A204.1 (cell line): ENCODE data around the gene ZBTB1.

Experiments
- FAIRE-seq: peaks from 2 replicates; lab custom pipeline; 2012; peaks lifted over from hg19 to GRCh38; lab: Jason Lieb, UNC

Gene ZBTB1

GRCh38 chr14:64504310-64504896, at the start of gene ZBTB1:
TSS of gene ZBTB1 (plus strand) at chr14:64504770. CDS start at chr14:64521505, 16,735 bp downstream.
- no peak for FAIRE-seq

- no peak for FAIRE-seq
Observed at GRCh38 chr14:64459405-64460136, 45.0 kb upstream of the ZBTB1 start.

DNA sequence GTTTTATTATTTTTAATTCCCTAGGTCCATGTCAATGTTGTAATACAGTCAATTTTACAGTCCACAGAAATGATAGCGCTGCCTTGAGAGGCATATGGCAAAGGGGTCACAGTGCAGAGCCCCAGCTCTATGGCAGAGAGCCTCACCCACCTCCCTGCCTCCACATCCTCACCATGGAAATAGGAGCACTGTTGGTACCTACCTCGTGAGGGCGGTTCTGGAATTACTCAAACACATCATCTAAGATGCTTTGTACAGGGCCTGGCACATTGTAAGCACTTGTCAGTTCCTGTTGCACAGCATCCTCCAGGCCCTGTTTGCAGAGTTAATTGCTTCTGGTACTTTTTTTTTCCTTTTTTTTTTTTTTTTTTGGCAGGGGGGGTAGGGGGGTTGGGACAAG, 43.3 kb upstream of the ZBTB1 start:
- no peak for FAIRE-seq

- FAIRE-seq: no peak
Observed at GRCh38 chr14:64463195-64463594, 41.4 kb upstream of the ZBTB1 start.

DNA sequence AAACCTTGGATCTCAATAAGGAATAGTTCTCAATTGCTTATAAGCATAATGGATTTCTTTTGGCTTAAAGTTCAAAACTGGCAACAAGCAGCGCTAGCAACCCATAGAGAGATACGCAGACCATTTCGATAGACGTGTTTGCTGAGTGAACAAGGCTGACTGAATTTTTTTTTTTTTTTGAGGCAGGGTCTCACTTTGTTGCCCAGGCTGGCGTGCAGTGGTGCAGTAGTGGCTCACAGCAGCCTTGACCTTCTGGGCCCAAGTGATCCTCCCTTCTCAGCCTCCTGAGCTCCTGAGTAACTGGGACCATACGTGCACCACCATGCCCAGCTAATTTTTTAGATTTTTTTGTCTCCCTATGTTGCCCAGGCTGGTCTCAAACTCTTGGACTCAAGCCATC, 40.7 kb upstream of the ZBTB1 start:
- no peak for FAIRE-seq

- no peak for FAIRE-seq
Observed at GRCh38 chr14:64464651-64465050, 39.9 kb upstream of the ZBTB1 start.

- no peak for FAIRE-seq
Observed at GRCh38 chr14:64465191-64465822, 39.3 kb upstream of the ZBTB1 start, which contains the start of gene AKAP5. TSS of gene AKAP5 (plus strand) at chr14:64465499. CDS start at chr14:64468395, 2,896 bp downstream.

DNA sequence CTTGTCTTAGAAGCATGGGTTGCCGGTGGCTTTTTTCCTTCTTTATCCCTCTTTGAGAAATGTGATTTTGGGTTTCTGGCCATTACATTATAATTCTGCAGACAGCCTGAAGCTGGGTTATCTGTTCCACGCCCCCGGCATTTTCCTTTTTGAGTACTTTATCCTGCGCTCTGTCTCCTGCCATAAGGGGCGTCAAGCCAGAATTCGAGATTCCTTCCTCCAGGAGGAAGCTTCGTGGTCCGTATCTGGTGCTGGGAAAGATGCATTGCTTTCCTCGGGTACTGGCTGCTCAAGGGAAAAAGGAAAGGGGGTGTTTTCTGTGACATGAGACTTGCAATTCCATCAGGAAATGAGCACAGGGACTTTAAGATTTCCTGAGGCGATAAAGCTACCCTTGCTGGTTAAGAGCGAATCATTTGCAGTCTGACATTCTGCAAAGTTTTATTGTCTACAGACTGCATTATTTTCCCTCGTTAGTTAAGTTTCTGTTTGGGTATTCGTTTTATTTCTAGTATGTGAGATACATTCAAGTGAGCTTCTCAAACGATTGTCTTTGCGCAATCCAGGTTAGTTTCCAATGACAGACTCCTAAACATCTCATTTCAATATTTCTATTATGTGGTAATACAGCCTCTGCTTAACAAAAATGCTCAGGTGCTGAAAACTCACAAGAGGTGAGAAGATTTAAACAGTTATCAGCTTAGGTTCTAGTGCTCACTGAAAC, 38.6 kb upstream of the ZBTB1 start:
- no peak for FAIRE-seq

- no peak for FAIRE-seq
Observed at GRCh38 chr14:64467101-64467500, 37.5 kb upstream of the ZBTB1 start.

- no peak for FAIRE-seq
Observed at GRCh38 chr14:64467566-64467965, 37.0 kb upstream of the ZBTB1 start.

- FAIRE-seq: no peak
Observed at GRCh38 chr14:64468451-64468850, 36.1 kb upstream of the ZBTB1 start.

DNA sequence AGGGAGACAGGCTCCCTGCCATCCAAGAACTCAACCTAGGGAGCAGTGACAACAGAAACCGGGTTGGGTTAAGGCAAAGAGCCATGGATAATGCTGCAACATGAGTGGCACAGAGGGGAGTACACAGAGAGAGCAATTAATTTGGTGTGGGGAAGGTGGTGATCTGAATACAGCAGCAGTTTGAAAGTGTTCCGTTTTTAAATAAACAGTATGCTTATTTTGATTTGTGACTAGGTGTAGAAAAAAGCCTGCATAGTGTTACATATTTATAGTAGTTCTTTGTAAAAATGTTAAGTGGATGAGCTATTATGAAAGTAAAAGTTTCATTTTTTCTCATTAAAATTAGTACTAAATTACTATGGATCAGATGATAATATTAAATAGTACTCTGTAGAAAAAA, 30.5 kb upstream of the ZBTB1 start:
- FAIRE-seq: peak; percentile 54

GRCh38 chr14:64474698-64475097, 29.9 kb upstream of the ZBTB1 start:
- no peak for FAIRE-seq

- no peak for FAIRE-seq
Observed at GRCh38 chr14:64475585-64476273, 28.8 kb upstream of the ZBTB1 start.

GRCh38 chr14:64476438-64476837, 28.1 kb upstream of the ZBTB1 start:
- no peak for FAIRE-seq

GRCh38 chr14:64478634-64479250, 25.8 kb upstream of the ZBTB1 start:
- peak; percentile 98 for FAIRE-seq

DNA sequence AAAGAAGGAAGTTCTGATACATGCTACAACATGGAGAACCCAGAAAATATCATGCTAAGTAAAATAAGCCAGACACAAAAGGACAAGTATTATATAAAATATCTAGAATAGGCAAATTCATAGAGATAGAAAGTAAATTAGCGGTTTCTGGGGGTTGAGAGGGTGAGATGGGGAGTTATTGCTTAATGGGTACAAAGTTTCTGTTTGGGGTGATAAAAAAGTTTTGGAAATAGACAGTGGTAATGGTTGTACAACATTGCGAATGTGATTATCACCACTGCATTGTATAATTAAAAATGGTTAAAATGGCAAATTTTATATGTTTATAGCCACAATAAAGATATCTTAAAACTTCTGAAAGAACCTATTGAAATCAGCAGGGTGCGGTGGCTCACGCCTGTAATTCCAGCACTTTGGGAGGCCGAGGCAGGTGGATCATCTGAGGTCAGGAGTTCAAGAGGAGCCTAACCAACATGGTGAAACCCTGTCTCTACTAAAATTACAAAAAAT, 15.9 kb upstream of the ZBTB1 start:
- FAIRE-seq: no peak

- FAIRE-seq: no peak
Observed at GRCh38 chr14:64491637-64492036, 12.9 kb upstream of the ZBTB1 start.

DNA sequence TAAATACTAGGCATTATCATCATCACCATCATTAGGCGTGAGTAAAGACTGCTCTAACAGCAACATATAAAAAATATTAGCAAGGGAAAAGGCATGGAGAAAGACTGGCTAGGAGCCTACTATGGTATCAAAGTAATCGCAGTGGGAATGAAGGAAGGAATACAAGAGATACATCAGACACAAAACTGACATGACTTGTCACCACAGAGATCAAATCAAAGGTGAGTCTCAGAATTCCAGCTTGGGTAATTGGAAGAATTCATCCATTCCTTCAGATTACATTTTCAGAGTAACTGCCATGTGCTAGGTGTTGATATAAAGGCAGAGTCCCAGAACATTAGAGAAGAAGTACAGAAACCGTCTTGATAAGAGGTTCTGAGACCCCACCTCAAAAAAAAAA, 11.1 kb upstream of the ZBTB1 start:
- FAIRE-seq: no peak

DNA sequence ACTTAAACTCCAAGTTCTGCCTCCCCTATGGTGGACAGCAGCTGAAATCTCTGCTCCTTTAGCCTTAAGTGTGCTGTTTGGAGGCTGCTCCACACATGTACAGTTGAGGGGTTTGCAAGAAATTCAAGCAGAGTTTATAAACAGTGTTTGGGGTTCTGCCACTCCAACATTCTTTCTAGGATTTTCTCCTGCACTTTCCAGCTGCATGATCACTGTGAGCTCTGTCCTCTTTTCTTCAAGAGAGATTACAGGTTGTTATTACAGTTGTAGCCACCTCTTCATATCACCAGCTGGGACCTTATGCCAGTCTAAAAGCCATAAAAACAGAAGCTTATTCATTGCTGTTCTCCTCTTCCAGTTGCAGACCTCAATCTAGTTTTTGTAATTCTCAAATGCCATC, 9.3 kb upstream of the ZBTB1 start:
- FAIRE-seq: no peak

DNA sequence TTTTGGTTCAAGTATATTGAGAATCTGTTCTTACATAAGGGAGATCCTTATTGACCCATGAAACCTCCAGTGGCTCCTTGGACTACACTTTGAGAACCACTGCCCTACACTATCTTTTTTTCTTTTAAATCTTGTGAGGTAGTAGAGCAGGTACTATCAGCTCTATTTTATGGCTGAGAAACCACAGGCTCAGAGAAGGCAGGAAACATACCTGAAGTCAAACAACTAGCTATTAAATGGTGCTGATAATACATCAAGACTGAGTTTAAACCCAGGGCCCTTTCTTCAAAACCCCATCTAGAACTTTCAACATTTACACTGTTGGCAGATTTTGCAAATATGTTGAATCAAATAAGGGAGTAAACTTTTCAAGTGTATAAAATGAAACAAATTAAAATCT, 7.8 kb upstream of the ZBTB1 start:
- FAIRE-seq: no peak

GRCh38 chr14:64500088-64500487, 4.5 kb upstream of the ZBTB1 start:
- FAIRE-seq: no peak
